Measurements from ENCODE around the gene JAML.
"Not testable (repeated sequence)": the region's sequence is repeated elsewhere in the genome, so short reads cannot be mapped to it uniquely, and the experiment has no call there.

Gene JAML

DNA sequence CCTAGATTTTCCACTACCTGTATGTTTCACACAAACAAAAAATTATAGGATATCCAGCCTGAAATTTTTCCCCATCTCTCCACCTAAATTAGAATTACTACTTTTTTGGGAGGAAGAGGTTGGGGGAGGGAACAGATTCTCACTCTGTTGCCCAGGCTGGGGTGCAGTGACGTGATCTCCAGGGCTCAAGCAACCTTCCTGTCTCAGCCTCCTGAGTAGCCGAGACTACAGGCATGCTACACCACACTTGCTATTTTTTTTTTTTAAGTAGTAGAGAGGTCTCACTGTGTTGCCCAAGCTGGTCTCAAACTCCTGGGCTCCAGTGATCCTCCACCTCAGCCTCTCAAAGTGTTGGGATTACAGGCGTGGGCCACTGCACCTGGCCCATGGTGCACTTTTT, 9.5 kb downstream of the JAML start:
- no peak for DNase-seq

DNA sequence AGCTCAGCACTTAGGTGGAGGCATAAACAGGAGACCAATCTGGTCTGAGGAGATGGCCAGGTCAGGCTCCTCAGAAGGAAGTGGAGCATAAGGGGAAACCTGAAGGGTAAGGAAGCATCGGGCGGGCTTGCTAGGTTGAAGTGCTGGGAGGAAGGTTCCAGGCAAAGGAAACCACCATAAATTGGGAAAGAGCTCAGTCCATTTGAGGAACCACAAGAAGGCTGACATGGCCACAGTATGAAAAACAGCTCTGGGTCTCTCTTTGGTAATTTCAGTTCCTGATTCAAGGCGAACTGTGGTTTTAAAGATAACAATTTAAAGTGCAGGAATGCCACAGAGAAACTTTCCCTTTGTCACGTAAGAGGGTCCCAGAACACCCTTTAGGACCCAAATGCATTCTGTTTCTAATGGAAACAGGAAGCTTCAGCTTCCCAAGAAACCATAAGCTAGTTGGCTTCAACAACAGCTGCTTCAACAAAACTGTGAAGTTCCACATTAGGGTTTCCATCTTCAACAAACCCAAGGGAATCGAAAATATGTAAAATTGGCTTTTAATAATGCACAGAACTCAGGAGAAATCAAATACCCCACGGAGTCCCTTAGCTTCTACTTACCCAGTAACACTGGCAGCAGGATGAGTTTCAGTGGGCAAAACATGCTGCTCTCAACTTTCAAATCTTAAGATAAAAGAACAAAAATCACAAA, 10.4 kb downstream of the JAML start:
- peak; percentile 6 to 31 for DNase-seq

DNA sequence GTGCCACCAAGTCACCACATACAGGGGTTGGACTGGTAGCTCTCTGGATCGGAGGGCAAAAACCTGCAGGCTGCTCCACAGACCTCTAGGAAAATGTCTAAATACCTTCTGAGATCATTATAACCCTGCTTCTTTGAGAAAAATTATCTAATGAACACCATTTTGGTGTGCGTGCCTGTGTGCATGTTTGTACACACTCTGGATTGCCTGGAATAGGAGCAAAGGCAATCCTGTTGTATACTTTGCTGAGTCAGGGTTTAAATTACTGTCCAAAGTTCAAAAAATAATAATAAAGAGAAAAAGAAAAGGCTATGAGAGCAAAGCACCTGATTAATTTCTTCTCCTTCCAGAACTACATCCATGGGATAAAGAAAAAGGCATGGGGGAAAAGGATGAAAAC, 11.0 kb downstream of the JAML start:
- no peak for DNase-seq

DNA sequence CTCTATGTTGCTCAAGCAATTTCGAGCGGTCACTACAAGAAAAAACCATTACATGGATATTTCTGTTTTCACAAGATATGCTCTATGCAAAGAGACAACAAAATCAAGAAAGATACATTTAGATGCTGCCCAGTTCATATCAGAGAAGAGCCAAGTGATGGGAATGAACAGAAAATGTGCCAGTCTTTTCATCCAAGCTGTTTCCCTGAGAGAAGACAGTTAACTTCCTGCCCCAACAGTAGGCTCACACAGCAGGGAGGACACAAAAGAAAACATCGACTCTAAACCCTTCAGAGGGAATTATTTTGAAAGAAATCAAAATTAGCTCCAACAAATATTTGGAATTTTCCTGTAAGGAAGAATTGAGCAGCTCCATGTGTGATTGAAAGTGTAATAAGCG, 11.6 kb downstream of the JAML start:
- DNase-seq = no peak

DNA sequence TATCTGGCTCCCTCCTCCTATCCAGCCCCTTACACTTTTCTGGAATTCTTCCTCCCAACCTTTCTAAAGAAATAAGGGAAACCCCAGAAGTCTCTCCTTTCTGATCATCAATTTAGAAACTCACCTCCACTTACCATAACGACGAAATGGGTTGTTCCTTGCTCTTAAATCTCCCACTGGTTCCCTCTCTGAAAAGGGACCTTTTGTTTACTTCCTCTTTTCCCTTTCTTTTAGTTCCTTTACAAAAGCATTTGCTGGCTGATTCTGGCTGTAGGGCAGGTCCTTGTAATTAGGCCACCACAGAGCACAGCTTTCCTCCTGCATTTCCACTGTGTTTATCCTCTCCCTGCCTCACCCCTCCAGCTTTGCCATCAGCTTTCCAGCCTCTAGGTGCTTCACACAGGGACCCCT, 12.0 kb downstream of the JAML start:
- no peak for DNase-seq

DNA sequence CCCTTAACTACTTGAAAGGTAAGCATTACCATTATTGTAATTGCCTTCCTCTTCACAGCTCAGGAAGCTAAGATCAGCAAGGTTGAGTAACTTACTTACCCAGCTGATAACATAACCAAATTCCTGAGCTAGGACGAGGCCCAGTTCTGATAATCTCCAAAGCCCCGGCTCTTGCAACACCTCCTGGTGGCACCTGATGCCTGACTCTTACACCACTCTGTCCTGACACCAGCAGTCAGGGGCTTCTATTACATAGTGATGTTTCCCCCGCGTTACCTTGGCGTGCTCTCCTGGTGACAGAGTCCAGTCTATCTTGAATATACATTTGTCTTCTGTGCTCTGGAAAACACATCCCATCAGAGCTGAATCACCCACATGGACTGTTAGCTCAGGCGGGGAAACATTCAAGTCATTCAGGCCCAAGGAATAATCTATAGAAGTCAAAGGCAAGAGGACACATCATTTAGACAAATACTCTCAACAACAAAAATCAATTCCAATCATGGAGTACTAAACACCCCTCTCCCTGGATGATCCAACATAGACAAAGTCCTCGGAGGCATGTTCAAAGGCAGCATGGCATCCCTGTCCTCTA, 12.6 kb downstream of the JAML start:
- no peak for DNase-seq

DNA sequence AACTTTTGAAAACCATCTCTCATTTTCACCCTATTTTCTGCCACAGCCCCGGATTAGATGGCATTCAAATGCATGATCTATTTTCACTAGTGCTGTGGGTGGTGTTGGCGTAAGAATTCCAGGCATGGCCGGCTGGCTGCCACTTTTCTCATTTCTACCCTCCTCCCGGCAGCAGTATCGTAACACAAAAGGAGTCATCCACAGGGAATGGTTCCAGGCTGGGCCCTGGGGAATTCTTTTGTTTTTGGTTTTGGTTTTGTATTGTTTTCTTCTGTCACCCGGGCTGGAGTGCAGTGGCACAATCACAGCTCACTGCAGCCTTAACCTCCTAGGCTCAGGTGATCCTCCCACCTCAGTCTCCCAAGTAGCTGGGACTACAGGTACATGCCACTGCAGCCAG, 13.8 kb downstream of the JAML start:
- no peak for DNase-seq

DNA sequence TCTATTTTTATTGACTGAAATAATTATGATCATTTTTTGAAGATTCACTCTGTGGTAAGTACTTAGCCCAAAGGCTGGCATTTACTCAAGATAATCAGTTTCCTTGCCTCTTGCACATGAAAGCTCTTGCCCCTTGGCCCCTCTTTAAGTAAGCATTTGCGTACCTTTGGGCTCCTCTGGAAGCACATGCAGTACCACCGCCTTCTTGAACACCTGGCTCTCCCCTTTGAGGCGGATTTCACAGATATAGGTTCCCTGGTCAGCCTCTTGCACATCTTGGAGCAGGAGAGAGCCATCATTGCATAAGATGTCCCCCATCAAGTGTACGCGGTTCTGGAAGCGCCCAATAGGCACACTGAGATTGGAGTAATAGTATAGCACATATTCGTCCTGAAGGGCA, 14.5 kb downstream of the JAML start:
- DNase-seq = no peak

DNA sequence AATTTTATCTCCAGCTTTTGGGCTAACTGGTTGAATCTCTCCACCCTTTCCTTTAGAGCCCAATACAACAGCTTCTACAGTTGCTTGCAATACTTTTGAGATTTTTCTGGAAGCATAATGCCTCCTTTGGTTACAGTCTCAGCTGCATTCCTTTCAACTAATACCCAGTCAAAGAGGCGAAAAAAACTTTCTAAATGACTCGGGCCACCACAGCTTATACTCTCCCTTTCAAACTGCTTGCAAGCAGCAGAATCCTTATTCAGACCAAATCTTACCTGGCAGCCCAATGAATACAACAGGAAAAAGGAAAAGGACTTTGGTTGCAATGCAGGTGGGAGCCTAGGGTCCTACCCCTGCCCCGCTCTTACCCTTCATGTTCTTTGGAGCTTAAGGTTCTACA, 15.8 kb downstream of the JAML start:
- DNase-seq = no peak

DNA sequence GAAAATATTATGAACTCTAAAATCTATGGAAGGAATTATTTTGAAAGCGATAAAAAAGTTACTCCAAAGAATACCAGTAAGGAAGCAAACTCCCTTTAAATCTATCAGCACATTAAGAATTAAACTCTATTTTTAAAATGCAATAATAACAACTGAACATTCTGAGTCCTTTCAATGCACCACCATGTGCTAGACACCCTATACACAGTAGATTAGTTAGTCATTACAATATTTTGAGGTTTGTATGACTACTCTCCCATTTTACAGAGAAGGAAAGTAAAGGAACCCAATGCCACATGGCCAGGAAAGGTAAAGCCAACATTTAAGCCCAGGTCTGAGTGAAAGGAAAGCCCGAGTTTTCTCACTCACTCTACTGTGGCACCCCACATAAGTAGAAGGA, 17.7 kb downstream of the JAML start:
- DNase-seq = no peak

DNA sequence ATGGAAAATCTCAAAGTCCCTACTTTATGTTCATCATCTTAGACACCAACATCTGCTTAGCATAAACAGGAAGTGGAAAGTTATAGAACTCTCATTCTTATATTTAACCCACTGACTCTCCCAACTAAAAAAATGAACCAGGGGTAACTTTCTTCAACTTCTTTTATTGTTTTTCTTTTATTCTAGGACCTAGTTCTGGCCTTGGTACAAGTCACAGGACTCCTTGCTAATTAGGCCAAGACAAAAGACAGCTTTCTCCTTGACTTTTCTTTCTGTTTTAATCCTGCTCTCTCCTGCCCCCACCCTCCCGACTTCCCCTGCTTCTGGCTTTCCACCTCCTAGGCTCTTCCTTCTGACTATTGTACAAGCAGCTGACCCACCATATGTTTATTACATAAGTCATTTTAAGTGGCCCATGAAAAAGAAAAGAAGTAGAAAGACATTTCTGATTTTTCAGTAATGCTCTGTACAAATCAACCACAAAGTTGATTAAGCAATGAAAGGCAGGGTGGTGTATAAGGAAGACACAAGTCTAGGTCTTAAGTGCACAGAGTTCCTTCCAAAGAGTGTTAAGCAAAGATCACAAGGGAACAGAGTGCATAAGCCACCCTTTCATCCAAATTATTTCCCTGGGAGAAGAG, 18.3 kb downstream of the JAML start:
- no peak for DNase-seq

DNA sequence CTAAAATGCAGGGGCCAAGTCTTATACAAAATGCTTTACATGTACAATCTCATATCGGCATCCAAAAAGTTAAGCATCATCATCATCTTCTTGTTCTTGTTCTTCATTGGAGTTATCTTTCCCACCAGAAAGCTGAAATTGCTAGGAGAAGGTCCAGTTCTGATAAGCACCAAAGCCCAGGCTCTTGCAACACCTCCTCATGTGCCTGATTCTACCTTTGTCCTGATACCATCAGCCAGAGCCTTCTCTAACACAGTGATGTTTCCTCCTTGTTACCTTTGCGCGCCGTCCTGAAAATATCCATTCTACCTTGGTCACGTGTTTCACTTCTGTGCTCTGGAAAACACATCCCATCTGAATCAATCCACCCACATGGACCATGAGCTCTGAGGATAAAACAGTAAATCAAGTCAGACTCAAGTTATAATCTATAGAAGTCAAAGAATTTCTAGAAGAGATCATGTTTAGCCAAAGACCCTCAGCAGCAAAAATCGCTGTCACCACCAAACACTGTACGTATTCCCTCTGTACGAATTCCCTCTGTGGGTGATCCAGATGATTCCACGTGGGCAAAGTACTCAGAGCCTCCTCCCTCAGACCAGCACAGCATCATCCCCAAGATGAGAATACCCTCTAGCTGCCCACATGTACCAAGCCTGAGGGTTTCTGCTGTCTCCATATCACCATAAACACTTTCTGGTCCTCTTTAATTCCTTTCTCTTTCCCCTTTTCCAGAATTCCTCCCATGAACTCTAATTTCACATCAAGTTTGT, 19.0 kb downstream of the JAML start:
- no peak for DNase-seq

DNA sequence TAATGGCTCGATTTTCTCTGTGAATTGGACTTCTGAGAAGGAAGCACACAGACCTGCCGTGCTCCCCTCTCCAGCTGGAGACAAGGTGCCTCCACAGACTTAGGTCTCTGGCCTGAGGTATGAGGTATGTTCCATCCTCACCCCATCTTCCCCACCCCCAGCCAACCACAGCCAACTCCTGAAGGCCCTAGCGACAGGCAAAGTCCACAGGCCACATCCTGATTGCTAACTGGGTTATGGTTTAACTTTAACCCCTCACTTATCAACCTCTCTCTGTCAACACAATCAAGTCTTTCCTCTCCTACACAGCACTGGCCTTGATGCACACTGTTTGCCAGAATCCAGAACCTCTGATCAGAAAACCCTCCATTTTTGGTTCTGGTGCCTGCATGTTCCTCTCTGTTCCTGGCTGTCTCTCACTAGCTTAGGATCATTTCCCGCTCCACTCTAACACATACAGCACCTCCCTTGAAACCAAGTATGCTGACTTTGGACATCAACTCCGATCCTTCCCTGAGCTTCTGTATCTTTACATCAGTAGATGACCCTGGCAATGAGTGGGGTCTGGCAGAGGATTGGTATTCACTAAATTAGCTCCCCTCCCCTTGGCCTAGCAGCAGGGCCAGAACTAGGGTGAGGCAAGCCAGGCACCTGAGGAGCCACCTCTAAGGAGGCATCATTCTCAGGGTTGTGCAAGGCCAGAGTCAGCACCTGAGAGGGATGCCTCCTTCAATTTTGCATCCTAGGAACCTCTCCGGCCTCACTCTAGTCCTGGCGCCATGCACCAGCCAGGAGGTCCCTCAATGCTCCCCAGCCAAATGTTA, 22.0 kb downstream of the JAML start:
- no peak for DNase-seq

DNA sequence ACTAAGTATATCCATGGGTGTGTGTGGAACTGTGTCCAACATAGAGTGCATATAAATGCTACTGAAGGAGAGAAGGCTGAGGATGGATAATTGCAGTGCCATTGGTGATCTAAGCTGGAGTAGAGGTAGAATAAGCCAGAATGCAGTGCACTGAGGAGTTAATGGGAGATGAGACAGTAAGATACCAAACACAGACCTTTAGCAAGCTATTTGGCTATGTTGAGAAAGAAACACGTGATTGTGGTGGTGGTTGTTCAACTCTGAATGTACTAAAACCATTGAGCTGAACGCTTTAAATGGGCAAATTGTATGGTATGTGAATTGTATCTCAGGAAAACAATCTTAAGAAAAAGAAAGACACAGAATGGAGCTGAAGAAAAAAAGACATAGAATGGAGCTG, 22.8 kb downstream of the JAML start:
- DNase-seq = no peak

DNA sequence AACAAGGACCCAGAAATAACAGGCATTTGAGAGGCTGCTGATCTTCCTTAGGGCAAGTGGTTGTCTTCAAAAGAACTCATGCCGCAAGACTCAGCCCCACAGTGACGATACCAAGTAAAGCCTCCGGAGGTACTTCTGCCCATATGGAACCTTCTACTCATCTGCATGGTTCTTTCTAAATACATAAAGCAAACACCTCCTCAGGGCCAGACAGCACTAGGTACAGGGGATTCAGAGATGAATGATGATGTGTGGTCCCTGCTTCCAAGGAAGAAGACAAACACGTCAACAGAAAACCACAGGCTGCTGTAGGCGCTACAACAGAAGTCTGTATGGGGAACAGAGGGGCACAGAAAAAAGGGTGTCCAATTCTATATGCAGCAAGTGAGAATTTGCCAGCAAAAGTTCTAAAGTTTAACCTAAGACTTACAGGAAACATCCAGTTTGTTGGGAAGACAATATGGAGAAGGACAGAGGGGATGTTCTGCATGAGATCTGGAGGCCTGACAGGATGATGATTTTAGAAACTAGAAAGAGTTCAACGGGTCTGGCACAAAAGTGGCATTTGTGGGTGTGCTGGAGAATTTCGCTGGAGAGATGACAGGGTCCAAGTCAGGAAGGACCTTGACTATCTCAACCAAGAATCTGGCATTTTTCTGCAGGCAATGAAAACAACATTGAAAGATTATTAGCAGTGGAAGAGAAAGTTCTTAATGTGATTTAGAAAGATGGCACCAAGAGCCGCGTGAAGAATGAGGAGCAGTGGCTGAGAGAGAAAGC, 23.7 kb downstream of the JAML start:
- no peak for DNase-seq

DNA sequence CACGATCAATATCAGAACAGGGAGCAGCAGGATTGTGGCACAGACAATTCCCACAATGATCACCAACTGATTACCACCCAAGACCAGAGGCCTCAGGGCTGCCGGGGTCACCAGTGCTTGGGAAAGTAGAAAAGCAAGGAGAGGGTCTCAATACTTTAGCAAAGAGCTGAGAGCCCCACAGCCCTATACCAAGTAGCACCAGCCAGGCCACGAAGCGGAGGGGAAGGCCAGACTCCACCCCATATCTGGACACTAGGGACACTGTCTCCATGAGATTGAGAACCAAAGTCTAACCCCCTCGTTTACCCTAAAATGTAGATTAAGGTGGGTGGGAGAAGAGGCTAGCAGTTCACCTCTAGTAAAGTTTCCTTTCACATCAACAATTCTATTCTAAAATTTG, 24.3 kb downstream of the JAML start:
- DNase-seq = no peak

DNA sequence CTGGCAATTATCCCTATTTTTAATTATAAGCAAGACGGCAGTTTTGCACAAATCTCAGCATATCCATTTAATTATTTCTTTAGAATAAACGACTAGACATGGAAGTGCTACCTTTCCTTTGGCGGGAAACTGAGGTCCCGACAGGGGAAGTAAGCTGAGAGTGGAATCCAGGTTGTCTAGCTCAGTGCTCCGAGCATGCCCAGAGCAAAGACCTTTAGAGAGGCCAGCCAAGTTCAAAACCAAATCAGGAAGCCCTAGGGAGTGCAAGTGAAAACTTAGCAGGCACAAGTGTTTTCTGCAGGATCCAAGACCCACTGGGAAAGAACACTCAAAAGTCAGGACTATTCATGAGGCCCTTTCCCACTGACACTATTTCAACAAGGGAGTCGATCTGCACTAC, 25.7 kb downstream of the JAML start:
- DNase-seq = no peak

DNA sequence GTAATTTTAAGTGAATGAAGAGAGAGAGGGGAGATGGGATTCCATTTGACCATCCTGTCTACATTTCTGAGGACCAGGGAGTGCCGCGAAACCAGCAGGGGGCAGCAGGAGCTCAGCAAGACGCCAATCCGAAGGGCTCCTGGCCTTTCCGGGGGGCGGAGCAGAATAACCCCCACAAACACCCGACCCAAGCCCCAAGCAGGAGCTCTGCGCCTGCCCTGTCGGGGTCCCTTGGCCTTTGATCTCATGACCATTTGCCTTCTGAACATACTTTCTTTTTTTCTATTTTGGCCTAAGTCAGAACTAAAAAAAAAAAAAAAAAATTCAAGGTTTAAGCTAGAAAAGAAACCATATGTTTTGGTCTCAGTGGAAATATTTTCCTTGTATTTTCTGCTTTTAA, 26.4 kb downstream of the JAML start:
- DNase-seq = peak; percentile 27 to 67

DNA sequence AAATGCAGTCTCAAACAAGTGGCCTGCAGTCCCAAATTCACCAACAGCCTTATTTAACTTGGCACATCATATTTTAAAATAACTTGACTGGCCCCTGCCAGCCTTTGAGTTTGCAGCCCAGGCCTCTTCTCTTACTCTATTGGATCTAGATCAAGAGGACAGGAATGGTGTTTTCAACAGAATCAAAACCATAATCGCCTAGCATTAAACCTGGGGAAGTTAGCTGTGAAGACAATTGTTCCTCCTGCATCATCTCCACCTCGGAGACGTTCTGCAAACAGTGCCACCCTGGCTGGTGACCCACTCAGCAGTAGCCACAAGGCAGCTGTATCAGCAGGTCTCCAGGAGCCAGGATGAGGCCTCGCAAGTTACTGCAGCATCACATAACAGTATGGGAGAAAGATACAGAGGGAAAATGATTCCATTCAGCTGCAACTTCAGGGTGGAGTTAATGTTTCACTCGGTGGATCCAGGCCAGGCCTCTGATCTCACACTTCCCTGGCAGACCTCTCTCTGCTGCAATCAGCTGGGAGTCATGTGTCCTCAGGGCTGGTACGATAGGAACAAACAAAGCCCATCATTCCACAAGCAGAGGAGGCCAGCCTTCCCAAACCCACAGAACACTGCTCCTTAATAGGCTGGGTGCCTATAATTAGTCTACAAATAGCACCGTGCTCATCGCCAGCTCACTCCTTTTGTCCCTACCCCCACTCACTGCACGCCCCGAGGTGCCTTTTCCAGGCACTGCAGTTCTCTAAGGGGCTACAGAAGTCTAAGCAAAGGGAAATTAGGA, 29.8 kb downstream of the JAML start:
- peak; percentile 68 to 80 for DNase-seq

DNA sequence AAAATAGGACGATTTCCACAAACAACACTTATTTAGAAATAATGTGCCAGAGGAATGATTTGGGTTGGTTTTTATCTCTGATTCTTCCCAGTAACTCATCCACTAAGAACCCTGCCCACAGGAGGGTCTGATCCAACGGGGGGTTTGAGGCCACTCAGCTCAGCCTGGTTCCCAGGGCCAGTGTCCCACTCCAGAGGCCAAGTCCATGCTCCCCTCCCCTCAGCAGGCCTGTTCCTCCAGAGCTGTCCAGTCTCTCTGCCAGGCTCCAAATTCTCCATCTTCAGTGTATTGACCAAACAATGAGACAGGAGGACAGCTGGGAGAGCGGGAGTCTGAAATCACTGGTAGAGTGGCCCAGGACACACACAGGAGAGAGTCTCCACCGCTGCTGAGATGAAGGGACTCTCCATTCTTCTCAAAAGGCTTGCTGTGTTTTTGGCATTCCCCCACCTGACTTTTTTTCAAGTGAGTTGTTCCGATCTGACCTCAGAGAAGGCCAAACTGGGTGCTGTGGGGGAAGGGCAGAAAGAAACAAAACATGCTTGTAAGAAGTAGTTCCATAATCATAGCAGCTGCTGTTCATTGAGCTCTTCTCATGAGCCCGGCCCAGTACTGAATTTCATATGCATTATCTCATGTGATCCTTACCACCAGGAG, 30.8 kb downstream of the JAML start:
- DNase-seq = no peak

DNA sequence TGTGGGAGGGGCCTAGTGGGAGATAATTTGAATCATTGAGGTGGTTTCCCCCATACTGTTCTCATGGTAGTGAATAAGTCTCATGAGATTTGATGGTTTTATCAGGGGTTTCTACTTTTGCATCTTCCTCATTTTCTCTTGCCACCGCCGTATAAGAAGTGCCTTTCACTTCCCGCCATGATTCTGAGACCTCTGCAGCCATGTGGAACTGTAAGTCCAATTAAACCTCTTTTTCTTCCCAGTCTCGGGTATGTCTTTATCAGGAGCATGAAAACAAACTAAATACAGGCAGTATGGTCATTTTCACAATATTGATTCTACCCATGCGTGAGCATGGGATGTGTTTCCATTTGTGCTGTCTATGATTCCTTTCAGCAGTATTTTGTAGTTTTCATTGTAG, 32.0 kb downstream of the JAML start:
- DNase-seq = not testable (repeated sequence)
